ENCODE measurements around the gene ARHGAP32. TPM values are rescaled to one million over a fixed set of nuclear protein-coding genes. Genes with fewer than 3 reads are reported as not detected.

Gene ARHGAP32
- total and polyA plus RNA-seq, 8 donors, result 15.2 to 19.8 (median 17.1) TPM

DNA sequence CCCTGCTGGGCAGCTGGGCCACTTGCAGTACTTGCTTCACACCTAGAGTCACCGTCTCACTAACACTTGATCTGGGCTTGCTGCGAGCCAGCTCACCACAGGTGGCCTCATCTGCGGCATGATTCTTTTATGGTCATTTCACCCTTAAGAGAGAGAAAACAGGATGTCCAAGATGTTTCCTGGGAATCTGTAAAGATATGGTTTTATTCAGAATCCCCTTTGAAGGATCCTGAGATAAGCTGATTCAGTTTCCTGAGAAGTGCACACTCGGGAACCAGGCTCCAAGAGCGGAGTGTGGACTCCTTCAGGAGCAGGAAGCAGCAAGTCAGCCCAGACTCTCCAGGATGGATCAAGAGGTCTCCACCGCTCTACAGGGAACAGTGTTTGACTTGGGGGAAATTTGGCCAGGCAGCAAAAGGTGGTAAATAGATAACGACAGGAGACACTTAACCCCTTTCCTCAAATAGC is 227.6 kb downstream of the ARHGAP32 start:
- no peak for DNase-seq

GRCh38 chr11:128963744-128964325 is 228.3 kb downstream of the ARHGAP32 start:
- DNase-seq (no peak), ATAC-seq (no peak)
- Histone ChIP-seq H3K27me3 (no peaks in the 10 kb centered on the region), H3K4me1 (peaks cover 0 to 8% of the 10 kb centered on the region in 2 donors), H3K4me3 (no peak overlapping the region), H3K27ac (no peak overlapping the region), H3K9me3 (no peaks in the 10 kb centered on the region), H3K36me3 (peaks cover 0 to 8% of the 10 kb centered on the region in 2 donors)
- intact Hi-C loops (cut with DNase I), result no loop called here
- TF ChIP-seq, protein P1, sequence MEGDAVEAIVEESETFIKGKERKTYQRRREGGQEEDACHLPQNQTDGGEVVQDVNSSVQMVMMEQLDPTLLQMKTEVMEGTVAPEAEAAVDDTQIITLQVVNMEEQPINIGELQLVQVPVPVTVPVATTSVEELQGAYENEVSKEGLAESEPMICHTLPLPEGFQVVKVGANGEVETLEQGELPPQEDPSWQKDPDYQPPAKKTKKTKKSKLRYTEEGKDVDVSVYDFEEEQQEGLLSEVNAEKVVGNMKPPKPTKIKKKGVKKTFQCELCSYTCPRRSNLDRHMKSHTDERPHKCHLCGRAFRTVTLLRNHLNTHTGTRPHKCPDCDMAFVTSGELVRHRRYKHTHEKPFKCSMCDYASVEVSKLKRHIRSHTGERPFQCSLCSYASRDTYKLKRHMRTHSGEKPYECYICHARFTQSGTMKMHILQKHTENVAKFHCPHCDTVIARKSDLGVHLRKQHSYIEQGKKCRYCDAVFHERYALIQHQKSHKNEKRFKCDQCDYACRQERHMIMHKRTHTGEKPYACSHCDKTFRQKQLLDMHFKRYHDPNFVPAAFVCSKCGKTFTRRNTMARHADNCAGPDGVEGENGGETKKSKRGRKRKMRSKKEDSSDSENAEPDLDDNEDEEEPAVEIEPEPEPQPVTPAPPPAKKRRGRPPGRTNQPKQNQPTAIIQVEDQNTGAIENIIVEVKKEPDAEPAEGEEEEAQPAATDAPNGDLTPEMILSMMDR (IDR thresholded peaks at IDR 0.05), result no peak

More for the DNA sequence above, 227.6 kb downstream of the ARHGAP32 start:
- Histone ChIP-seq H3K27me3 (no peaks in the 10 kb centered on the region), H3K9me3 (no peaks in the 10 kb centered on the region), H3K36me3 (peaks cover 0 to 14% of the 10 kb centered on the region in 2 donors), H3K4me3 (no peak overlapping the region), H3K27ac (no peak overlapping the region), H3K4me1 (peaks cover 0 to 8% of the 10 kb centered on the region in 2 donors)
- intact Hi-C loops (cut with DNase I), result no loop called here
- TF ChIP-seq, protein P1 (IDR thresholded peaks at IDR 0.05), result no peak
- peak; percentile 82 for ATAC-seq

DNA sequence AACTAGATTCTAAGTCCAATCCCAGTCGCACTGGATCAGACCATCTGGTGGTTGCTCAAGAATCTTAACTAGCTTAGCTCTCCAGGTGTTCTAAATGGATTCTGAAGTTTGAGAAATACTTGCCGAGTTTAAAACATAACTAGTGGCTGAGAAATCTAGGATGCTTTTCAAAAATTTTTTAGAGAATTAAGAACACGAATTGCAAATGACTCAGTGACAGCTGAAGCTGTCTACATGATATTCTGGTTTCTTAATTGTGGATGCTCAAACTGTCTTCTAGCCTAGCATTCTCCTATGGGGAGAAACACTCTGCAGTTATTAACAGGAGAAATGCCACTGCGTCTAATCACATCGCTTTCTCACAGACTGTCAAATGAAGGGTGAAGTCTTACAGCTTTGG is 229.2 kb downstream of the ARHGAP32 start:
- ATAC-seq, result no peak
- H3K36me3 ChIP-seq, result no peaks in the 10 kb centered on the region

DNA sequence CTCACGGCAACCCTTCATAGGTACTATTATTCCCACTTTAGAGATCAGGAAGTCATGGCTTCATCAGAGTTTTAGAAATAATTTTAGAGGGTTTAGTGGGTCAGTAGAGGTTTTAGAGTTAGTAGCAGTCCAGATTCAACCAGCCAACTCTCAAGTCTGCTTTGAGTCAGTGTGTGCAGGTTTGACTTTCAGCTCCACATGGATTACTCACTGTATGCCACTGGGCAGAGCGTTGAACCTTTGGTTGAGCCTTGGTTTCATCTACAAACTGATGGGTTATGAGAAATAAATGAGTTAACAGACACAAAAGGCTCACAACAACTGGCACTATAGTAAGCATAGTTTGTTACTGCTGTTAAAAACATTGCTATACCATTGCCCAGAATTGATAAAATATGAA is 230.5 kb downstream of the ARHGAP32 start:
- Histone ChIP-seq H3K36me3 (no peaks in the 10 kb centered on the region), H3K27ac (no peak overlapping the region), H3K27me3 (no peaks in the 10 kb centered on the region), H3K9me3 (no peaks in the 10 kb centered on the region), H3K4me3 (no peak overlapping the region), H3K4me1 (peaks cover 0 to 8% of the 10 kb centered on the region in 2 donors)
- no peak for ATAC-seq
- TF ChIP-seq, protein P1 (IDR thresholded peaks at IDR 0.05), result no peak
- DNase-seq, result no peak
- intact Hi-C loops (cut with DNase I), result no loop called here

More for the DNA sequence above, 229.2 kb downstream of the ARHGAP32 start:
- Histone ChIP-seq H3K4me1 (peaks cover 0 to 8% of the 10 kb centered on the region in 2 donors), H3K27ac (no peak overlapping the region), H3K27me3 (no peaks in the 10 kb centered on the region), H3K9me3 (no peaks in the 10 kb centered on the region), H3K4me3 (no peak overlapping the region)
- intact Hi-C loops (cut with DNase I), result no loop called here
- no peak for DNase-seq
- TF ChIP-seq, protein P1 (IDR thresholded peaks at IDR 0.05), result no peak

- H3K36me3 ChIP-seq, result no peaks in the 10 kb centered on the region
- no peaks in the 10 kb centered on the region for H3K9me3 ChIP-seq
- no peaks in the 10 kb centered on the region for H3K4me1 ChIP-seq
- DNase-seq (no peak), ATAC-seq (no peak)
- no peaks in the 10 kb centered on the region for H3K27me3 ChIP-seq
- TF ChIP-seq, protein P1 (IDR thresholded peaks at IDR 0.05), result no peak
- H3K27ac ChIP-seq, result no peak overlapping the region
- intact Hi-C loops (cut with DNase I), result loop anchor here (2.0 to 10.0 kb wide), 2 partner anchors 72 kb away; no protein-coding TSS in a partner anchor
- H3K4me3 ChIP-seq, result no peak overlapping the region
These were observed 235.0 kb downstream of the ARHGAP32 start for GRCh38 chr11:128957202-128957482.
